Uterus (tissue), 2 donors: ENCODE data around the gene DMBT1.

Experiments
- POLR2A ChIP-seq, 2 donors: fragments of 450-650 bp; IDR thresholded peaks; one replicate each; pipeline ENCODE4 v1.6.1; 2016; ENCODE audit warnings: antibody characterized with exemption in 2 of 2, mild to moderate bottlenecking in 1 of 2, moderate library complexity in 1 of 2
- TF ChIP-seq, protein P1 (sequence below), 4 experiments: fragments of 200-600 bp in 2 of 4; fragments of 450-650 bp in 2 of 4; sonication (generic) in 2 of 4; IDR thresholded peaks; one replicate each; pipeline ENCODE4 v1.5.1; 2016 to 2019; ENCODE audit warnings: antibody characterized with exemption in 4 of 4, mild to moderate bottlenecking in 2 of 4, moderate library complexity in 1 of 4

DNA sequence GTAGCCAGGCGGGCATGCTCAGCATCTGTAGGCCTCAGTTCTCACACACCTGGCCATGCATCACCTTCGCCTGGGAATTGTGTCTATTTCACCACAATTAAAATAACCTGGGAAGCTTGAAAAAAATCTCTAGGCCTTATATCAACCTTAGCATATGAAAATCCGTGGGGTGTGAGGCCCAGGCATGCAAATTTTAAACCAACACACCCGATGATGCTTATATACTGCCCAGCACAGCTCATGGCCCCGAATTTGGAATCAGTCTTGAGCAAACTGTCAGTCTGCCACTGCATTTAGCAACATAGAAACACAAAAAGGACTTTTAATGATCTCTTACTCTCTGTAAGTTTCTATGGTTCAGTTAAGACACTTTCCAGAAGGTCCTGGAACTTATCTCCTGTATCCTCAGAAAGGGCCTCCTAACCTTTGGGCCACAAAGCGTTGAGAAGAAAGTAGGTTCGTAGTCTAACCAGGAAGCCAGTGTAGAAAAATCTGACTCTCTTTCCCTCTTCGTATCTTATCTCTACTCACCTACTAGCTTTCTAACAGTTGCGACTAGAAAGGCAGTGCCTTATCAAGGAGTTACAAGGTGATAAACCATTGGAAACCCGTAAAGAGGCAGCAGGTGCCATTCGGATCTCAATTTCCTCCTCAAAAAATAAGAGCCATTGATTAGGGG lies 12.0 kb upstream of the DMBT1 start:
- TF ChIP-seq, protein P1, sequence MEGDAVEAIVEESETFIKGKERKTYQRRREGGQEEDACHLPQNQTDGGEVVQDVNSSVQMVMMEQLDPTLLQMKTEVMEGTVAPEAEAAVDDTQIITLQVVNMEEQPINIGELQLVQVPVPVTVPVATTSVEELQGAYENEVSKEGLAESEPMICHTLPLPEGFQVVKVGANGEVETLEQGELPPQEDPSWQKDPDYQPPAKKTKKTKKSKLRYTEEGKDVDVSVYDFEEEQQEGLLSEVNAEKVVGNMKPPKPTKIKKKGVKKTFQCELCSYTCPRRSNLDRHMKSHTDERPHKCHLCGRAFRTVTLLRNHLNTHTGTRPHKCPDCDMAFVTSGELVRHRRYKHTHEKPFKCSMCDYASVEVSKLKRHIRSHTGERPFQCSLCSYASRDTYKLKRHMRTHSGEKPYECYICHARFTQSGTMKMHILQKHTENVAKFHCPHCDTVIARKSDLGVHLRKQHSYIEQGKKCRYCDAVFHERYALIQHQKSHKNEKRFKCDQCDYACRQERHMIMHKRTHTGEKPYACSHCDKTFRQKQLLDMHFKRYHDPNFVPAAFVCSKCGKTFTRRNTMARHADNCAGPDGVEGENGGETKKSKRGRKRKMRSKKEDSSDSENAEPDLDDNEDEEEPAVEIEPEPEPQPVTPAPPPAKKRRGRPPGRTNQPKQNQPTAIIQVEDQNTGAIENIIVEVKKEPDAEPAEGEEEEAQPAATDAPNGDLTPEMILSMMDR (IDR thresholded peaks at IDR 0.05), result no peak
- TF ChIP-seq POLR2A (IDR thresholded peaks at IDR 0.05), result no peak
